Endothelial cell of umbilical vein (primary cell): ENCODE measurements around the gene CTXND1. TPM values are rescaled to one million over a fixed set of nuclear protein-coding genes. Genes with fewer than 3 reads are reported as not detected.

Experiments used
- BruUV-seq: library from RNA; stranded (reverse); fragments of 400-500 nt; replicated peaks from 2 replicates; lab custom pipeline; 2021; lab: Mats Ljungman, UMichigan
- CTCF ChIA-PET: fragments of 300-600, 350-600 bp; sonication (Branson Sonifier 250); formaldehyde crosslinking; loops from one replicate; lab custom pipeline; 2021; ENCODE audit warnings: antibody characterized with exemption, inconsistent platforms; lab: Charles Lee
- POLR2A ChIA-PET: fragments of 300-600, 350-600 bp; sonication (Branson Sonifier 250); formaldehyde crosslinking; loops from one replicate; lab custom pipeline; 2021; ENCODE audit warnings: antibody characterized with exemption, inconsistent platforms; lab: Charles Lee
- DNase-seq: peaks from one replicate; pipeline ENCODE4 v3.0.0-alpha.2; 2011; ENCODE audit warnings: low read depth, low spot score
- FAIRE-seq: peaks from 2 replicates; lab custom pipeline; 2011; peaks lifted over from hg19 to GRCh38; lab: Jason Lieb, UNC
- H2AFZ ChIP-seq: 2 replicates; pipeline ENCODE4 v1.6.0; 2012; ENCODE audit warnings: low read depth, low read length, control low read depth, inconsistent platforms
- H3K27ac ChIP-seq: 2 replicates; pipeline ENCODE4 v1.5.1; 2011; ENCODE audit warnings: low read depth, mild to moderate bottlenecking, control low read depth, low read length, moderate library complexity; ENCODE audit not compliant: insufficient read depth
- H3K27me3 ChIP-seq, 2 experiments: 2 replicates each; pipeline versions ENCODE4 v1.6.0 to v1.6.1; 2011; ENCODE audit warnings: low read length in 2 of 2, mixed read lengths in 1 of 2; ENCODE audit not compliant: control insufficient read depth in 2 of 2, insufficient read depth in 2 of 2
- H3K36me3 ChIP-seq, 2 experiments: 2 replicates in 1 of 2; 3 replicates in 1 of 2; pipeline ENCODE4 v1.5.1; 2011; ENCODE audit warnings: low read length in 2 of 2, mild to moderate bottlenecking in 1 of 2, moderate library complexity in 1 of 2; ENCODE audit not compliant: control insufficient read depth in 2 of 2, insufficient read depth in 2 of 2; ENCODE audit errors: extremely low read depth in 1 of 2
- H3K4me1 ChIP-seq: 3 replicates; pipeline ENCODE4 v1.5.1; 2011; ENCODE audit warnings: mild to moderate bottlenecking, low read length; ENCODE audit not compliant: control insufficient read depth, insufficient read depth; ENCODE audit errors: extremely low read depth
- H3K4me2 ChIP-seq: 2 replicates; pipeline ENCODE4 v1.6.1; 2011; ENCODE audit warnings: low read length, control low read depth, mixed read lengths; ENCODE audit not compliant: insufficient read depth
- H3K4me3 ChIP-seq, 3 experiments: fragments of 200-600 bp in 1 of 3; sonication (generic), shearing (Covaris generic) in 1 of 3; replicated peaks in 1 of 3; 2 replicates each; pipeline ENCODE4 v1.5.1; 2011 to 2016; ENCODE audit warnings: control low read depth in 3 of 3, low read length in 3 of 3, mild to moderate bottlenecking in 2 of 3, inconsistent platforms in 1 of 3, low read depth in 1 of 3, moderate library complexity in 1 of 3; ENCODE audit not compliant: insufficient read depth in 1 of 3
- H3K79me2 ChIP-seq: 2 replicates; pipeline ENCODE4 v1.6.0; 2012; ENCODE audit warnings: low read length, inconsistent platforms; ENCODE audit not compliant: control insufficient read depth, insufficient read depth
- H3K9ac ChIP-seq: replicated peaks from 2 replicates; pipeline ENCODE3; 2011; ENCODE audit warnings: low read length, control low read depth; ENCODE audit not compliant: insufficient read depth; ENCODE audit errors: extremely low read depth
- H3K9me1 ChIP-seq: replicated peaks from 3 replicates; pipeline ENCODE4 v1.6.0; 2011; ENCODE audit warnings: mild to moderate bottlenecking, low read length; ENCODE audit not compliant: control insufficient read depth, insufficient read depth; ENCODE audit errors: extremely low read depth
- H3K9me3 ChIP-seq: replicated peaks from 2 replicates; pipeline ENCODE4 v1.5.1; 2012; ENCODE audit warnings: low read length, inconsistent platforms; ENCODE audit not compliant: control insufficient read depth, insufficient read depth
- H4K20me1 ChIP-seq: replicated peaks from 2 replicates; pipeline ENCODE3; 2011; ENCODE audit warnings: mild to moderate bottlenecking, low read length; ENCODE audit not compliant: control insufficient read depth, insufficient read depth; ENCODE audit errors: extremely low read depth
- EZH2 ChIP-seq: IDR thresholded peaks from 2 replicates; pipeline ENCODE4 v1.6.1; 2012; ENCODE audit warnings: borderline replicate concordance, low read depth, mild to moderate bottlenecking, moderate library complexity, low read length, inconsistent platforms; ENCODE audit not compliant: severe bottlenecking
- FOS ChIP-seq: IDR thresholded peaks from 2 replicates; pipeline ENCODE4 v1.6.1; 2011; ENCODE audit warnings: mild to moderate bottlenecking, low read length, moderate library complexity, borderline replicate concordance; ENCODE audit not compliant: insufficient read depth
- GATA2 ChIP-seq: IDR thresholded peaks from 2 replicates; pipeline ENCODE4 v1.7.0; 2011; ENCODE audit warnings: low read depth, mild to moderate bottlenecking, moderate library complexity, mixed read lengths, low read length; ENCODE audit not compliant: insufficient read length, insufficient read depth
- JUN ChIP-seq: IDR thresholded peaks from 2 replicates; pipeline ENCODE4 v1.6.1; 2011; ENCODE audit warnings: borderline replicate concordance, low read depth; ENCODE audit not compliant: insufficient read length, insufficient read depth
- MYC ChIP-seq: IDR thresholded peaks from one replicate; pipeline ENCODE4 v1.6.1; 2011; ENCODE audit warnings: mild to moderate bottlenecking, low read depth, low read length
- POLR2A ChIP-seq: IDR thresholded peaks from 2 replicates; pipeline ENCODE4 v1.6.1; 2012; ENCODE audit warnings: low read depth, mild to moderate bottlenecking, control low read depth, low read length
- POLR2AphosphoS5 ChIP-seq: IDR thresholded peaks from 2 replicates; pipeline ENCODE4 v1.6.1; 2012; ENCODE audit warnings: low read depth, mild to moderate bottlenecking, control low read depth, low read length, moderate library complexity; ENCODE audit not compliant: insufficient read depth
- dilution Hi-C: fragments of 300-500 bp; cut with MboI; formaldehyde crosslinking; loops from one replicate; pipeline ENCODE4 v1.15.0; 2019; ENCODE audit warnings: low sequenced_read_pairs; ENCODE audit not compliant: extremely low pct_ligation_motif_present
- intact Hi-C: fragments of 100-400 bp; cut with micrococcal nuclease; formaldehyde crosslinking; loops from one replicate; pipeline ENCODE4 v1.10.0; 2022
- polyA plus RNA-seq, 4 experiments: library from polyadenylated mRNA; depleted of rRNA in 3 of 4; stranded (reverse) in 3 of 4; unstranded in 1 of 4; fragments of >200 nt; gene quantifications; 2 replicates each; pipeline versions ENCODE4 v1.2.1 to v1.2.3, GENCODE V29; 2011 to 2012; ENCODE audit warnings: missing spikeins in 1 of 4
- total RNA-seq: library from RNA; stranded (reverse); gene quantifications from 2 replicates; pipeline ENCODE4 v1.2.3, GENCODE V29; 2021
- TF ChIP-seq, protein P1 (sequence below), 2 donors: IDR thresholded peaks; 1 replicate in 1 of 2; 2 replicates in 1 of 2; pipeline ENCODE4 v1.5.1; 2011; ENCODE audit warnings: low read length in 2 of 2, mild to moderate bottlenecking in 2 of 2, moderate library complexity in 2 of 2, control low read depth in 1 of 2, inconsistent platforms in 1 of 2, low read depth in 1 of 2; ENCODE audit not compliant: insufficient read depth in 1 of 2; ENCODE audit errors: extremely low read depth in 1 of 2
- TF ChIP-seq, protein P2 (sequence below): IDR thresholded peaks from 2 replicates; pipeline ENCODE4 v1.6.1; 2011; ENCODE audit not compliant: insufficient read depth, insufficient read length

Gene CTXND1
- total and polyA plus RNA-seq, 2 donors (not counting 3 experiments of a cell fraction or from before 2014, with no cell fraction given) = not detected

DNA sequence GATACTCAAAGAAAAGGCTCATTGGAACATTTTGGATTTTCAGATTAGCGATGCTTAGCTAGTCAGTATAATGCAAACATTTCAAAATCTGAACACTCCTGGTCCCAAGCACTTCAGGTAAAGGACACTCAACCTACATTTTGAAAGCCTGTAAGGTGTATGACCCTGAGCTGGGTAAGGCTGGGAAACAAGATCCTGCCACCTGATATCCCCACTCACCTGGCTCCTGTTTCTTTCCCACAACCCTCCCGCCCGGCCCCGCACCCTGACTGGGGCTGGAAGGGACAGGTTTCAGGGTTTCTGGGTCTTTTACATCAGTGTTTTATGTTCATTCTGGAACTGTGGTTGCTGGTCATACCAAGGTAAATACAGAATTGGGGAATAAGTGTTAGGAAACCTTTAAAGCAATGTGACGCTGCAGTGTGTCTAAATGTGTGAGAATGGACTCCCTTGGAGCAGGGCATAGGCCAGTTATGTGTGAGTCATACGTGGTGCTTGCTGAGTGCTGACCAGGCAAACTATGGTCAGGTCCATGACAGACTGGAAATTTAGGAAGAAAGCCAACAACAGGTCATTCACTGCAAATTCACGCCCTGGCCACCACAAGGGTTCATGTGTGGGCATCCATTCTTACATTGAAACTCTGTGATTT, 22.9 kb downstream of the CTXND1 start:
- Histone ChIP-seq H3K4me2 (no peak overlapping the region), H4K20me1 (no peaks in the 10 kb centered on the region), H3K27ac (no peak overlapping the region), H3K79me2 (no peaks in the 10 kb centered on the region), H3K9me3 (no peaks in the 10 kb centered on the region), H3K36me3 (no peaks in the 10 kb centered on the region), H3K27me3 (peaks cover 2% of the 10 kb centered on the region in 2 experiments), H3K4me3 (no peak overlapping the region), H2AFZ (no peak overlapping the region), H3K9ac (no peak overlapping the region), H3K9me1 (no peaks in the 10 kb centered on the region), H3K4me1 (no peaks in the 10 kb centered on the region)
- dilution Hi-C loops (no loop called here), intact Hi-C loops (no loop called here)
- no peak for TF ChIP-seq POLR2AphosphoS5
- no peak for TF ChIP-seq EZH2
- TF ChIP-seq, protein P1, sequence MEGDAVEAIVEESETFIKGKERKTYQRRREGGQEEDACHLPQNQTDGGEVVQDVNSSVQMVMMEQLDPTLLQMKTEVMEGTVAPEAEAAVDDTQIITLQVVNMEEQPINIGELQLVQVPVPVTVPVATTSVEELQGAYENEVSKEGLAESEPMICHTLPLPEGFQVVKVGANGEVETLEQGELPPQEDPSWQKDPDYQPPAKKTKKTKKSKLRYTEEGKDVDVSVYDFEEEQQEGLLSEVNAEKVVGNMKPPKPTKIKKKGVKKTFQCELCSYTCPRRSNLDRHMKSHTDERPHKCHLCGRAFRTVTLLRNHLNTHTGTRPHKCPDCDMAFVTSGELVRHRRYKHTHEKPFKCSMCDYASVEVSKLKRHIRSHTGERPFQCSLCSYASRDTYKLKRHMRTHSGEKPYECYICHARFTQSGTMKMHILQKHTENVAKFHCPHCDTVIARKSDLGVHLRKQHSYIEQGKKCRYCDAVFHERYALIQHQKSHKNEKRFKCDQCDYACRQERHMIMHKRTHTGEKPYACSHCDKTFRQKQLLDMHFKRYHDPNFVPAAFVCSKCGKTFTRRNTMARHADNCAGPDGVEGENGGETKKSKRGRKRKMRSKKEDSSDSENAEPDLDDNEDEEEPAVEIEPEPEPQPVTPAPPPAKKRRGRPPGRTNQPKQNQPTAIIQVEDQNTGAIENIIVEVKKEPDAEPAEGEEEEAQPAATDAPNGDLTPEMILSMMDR (IDR thresholded peaks at IDR 0.05; ENCODE audit: extremely low read depth in 1 of 2, insufficient read depth in 1 of 2, low read depth in 1 of 2, low read length in 2 of 2) = no peak
- no peak for TF ChIP-seq FOS
- no peak for TF ChIP-seq POLR2A
- TF ChIP-seq MYC = no peak
- no peak for TF ChIP-seq GATA2
- no peak for TF ChIP-seq JUN
- TF ChIP-seq, protein P2, sequence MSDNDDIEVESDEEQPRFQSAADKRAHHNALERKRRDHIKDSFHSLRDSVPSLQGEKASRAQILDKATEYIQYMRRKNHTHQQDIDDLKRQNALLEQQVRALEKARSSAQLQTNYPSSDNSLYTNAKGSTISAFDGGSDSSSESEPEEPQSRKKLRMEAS = no peak
- FAIRE-seq = no peak
- no peak for DNase-seq
- BruUV-seq = no TSS peak
- POLR2A ChIA-PET = no interaction called here
- CTCF ChIA-PET = no interaction called here
